Measurements from ENCODE around the gene ZNF423.

The ZNF423 gene

DNA sequence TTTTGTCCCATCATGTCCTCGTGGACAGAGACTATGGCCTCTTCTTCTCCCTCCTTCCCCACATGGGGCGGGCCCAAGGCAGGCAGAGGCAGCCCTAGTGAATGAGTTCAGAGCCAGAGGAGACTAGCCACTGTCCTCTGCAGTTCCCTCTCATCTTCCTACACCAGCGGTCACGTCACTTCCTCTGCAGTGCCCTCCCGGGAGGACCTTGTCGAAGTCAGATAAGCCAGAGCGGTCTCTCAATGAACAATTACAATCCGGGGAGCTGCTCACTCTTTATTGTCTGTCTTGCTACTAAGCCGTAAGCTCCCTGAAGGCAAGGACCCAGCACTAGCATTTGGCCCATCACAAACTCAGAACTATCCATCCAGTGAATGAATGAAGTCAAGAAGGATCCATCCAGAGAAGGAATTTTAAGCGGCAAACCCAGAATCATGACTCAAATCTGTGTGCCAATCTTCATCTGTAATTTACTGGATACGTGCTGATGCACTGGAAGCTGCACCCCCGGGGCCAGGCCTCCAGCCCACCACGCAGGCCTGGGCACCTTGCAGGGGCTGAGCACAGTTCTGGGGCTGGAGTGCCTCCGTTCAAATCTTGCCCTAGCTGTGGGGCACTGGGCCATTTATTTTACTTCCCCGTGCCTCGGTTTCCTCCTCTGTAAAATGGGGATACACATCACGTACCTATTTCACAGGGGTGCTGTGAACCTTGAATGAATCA is 18.1 kb downstream of the ZNF423 start:
- no peak for TF ChIP-seq Cebpa-rat (IDR thresholded peaks at IDR 0.05)
- Histone ChIP-seq H3K4me2 (peak overlapping the region; percentile 99), H3K9me3 (no peaks in the 10 kb centered on the region), H4K20me1 (no peaks in the 10 kb centered on the region), H3K9ac (peak overlapping the region; percentile 93), H3K36me3 (no peaks in the 10 kb centered on the region), H3K27me3 (no peaks in the 10 kb centered on the region), H3K4me1 (peaks cover 91% of the 10 kb centered on the region), H3K4me3 (peak overlapping the region; percentile 64), H3K27ac (peak overlapping the region; percentile 99)

DNA sequence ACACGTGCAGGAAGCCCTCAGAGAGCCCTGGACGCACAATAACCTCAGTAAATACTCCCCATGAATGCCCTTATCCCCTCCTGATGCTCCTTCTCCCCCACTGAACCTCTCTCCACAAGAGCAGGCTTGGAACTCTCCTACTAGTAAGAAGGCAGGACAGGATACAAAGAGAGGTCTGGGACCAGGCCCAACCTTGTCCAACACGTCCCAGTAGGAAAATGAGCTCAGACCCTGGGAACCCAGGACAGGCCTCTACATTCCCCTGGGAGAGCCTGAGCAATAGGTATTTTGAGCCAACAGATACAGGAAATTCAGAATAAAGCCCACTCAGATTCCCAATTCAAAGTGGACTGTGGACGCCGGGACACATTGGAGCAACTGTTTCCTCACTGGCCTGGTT is 19.2 kb downstream of the ZNF423 start:
- Histone ChIP-seq H3K4me1 (peaks cover 92% of the 10 kb centered on the region), H3K4me2 (peak overlapping the region; percentile 99)

DNA sequence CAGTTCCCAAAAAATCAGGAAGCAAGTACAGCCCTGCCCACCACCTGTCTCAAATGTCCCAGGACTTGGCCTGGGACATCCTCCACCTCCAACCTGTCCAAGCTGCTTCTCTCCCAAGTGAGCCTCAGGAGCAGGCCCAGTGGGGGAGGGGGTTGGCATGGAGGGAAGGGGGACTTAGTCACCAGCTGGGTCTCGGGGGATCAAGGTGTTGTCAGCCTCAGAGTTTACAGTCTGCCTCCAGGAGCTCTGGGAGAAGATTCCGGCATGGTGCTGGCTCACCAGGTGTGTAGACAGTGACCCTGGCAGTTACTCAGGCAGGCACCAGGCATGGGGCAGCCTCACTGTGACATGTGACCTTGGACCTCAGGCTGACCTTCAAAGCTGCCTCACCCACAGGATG is 19.7 kb downstream of the ZNF423 start:
- Histone ChIP-seq H4K20me1 (no peaks in the 10 kb centered on the region), H3K27ac (peak overlapping the region; percentile 99), H3K9me3 (no peaks in the 10 kb centered on the region), H3K9ac (peak overlapping the region; percentile 93), H3K4me3 (peak overlapping the region; percentile 49), H3K27me3 (no peaks in the 10 kb centered on the region), H3K4me2 (peak overlapping the region; percentile 99), H3K36me3 (no peaks in the 10 kb centered on the region), H3K4me1 (peaks cover 92% of the 10 kb centered on the region)
- TF ChIP-seq Cebpa-rat (IDR thresholded peaks at IDR 0.05): no peak

More for the DNA sequence above, 19.2 kb downstream of the ZNF423 start:
- Histone ChIP-seq H3K9me3 (no peaks in the 10 kb centered on the region), H3K4me3 (peak overlapping the region; percentile 34; the same call in 1 of the 2 replicates), H3K27ac (peak overlapping the region; percentile 99), H3K27me3 (no peaks in the 10 kb centered on the region), H4K20me1 (no peaks in the 10 kb centered on the region), H3K9ac (peak overlapping the region; percentile 93), H3K36me3 (no peaks in the 10 kb centered on the region)
- TF ChIP-seq Cebpa-rat (IDR thresholded peaks at IDR 0.05): no peak

DNA sequence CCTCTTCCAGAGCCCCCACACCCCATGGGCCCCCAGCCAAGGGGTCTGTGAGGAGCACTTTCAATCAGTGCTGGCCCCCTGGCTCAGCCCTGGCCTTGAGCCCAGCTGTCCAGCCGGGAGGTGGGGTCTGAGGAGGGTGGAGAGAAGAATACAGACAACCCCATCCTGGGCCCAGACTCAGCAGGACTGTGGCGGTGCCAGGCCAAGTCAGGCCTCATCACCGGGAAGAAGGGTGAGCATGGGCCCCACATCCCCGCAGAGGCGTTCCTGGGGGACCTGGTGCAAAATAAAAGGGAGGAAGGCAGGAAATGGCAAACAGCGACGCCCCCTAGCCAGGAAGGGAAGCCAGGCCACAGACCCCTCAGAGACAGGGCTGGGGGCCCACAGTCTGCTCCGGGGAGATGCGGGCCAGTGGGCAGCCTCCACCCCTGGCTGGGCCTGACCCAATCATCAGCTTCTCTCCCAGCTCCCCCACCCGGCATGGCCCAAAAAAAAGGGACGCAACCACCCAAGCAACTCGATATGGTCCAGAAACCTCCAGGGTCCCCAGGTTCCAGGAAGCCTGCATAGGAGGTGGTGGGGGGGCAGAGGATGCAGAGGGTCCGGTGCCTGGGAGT is 20.6 kb downstream of the ZNF423 start:
- TF ChIP-seq Cebpa-rat (IDR thresholded peaks at IDR 0.05): no peak
- H4K20me1 ChIP-seq: no peaks in the 10 kb centered on the region
- H3K9me3 ChIP-seq: no peaks in the 10 kb centered on the region
- peaks cover 92% of the 10 kb centered on the region for H3K4me1 ChIP-seq
- H3K4me3 ChIP-seq: peak overlapping the region; percentile 62
- no peaks in the 10 kb centered on the region for H3K36me3 ChIP-seq
- peak overlapping the region; percentile 99 for H3K27ac ChIP-seq
- peak overlapping the region; percentile 93 for H3K9ac ChIP-seq
- H3K27me3 ChIP-seq: no peaks in the 10 kb centered on the region
- H3K4me2 ChIP-seq: peak overlapping the region; percentile 99

DNA sequence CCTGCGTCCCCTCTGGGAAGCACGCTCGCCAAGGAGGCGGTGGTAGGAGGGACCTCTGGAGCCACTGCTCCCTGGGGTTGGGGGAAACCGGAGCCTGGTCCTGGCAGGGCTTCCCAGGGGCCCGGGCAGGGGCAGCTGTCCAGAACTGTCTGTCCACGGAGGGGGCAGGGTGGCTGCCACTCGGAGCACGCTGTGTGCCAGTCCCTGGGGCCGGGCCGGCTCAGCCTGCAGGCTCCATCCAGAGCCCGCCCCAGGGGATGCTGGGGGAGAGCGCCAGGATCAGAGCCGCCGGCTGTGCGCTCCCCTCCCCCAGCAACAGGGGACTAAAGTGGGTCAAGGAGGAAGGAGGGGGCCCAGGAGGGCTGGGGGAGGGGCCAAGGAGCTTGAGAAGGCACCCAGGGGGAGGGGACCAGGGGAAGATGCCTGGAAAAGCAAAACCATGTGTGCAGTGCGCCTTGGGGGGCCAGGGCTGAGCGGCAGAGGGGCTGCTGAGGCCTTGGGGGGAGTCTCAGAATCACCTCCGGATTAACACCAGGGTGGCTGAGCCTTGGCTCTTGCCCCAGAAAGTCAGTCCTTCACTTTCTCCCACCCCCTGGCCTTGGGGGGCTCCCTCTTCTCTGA is 21.3 kb downstream of the ZNF423 start:
- Histone ChIP-seq H3K9me3 (no peaks in the 10 kb centered on the region), H3K4me1 (peaks cover 91% of the 10 kb centered on the region), H3K4me3 (peak overlapping the region; percentile 62), H3K27me3 (no peaks in the 10 kb centered on the region), H4K20me1 (no peaks in the 10 kb centered on the region), H3K4me2 (peak overlapping the region; percentile 99), H3K9ac (peak overlapping the region; percentile 93), H3K36me3 (no peaks in the 10 kb centered on the region), H3K27ac (peak overlapping the region; percentile 99)
- TF ChIP-seq Cebpa-rat (IDR thresholded peaks at IDR 0.05): no peak

DNA sequence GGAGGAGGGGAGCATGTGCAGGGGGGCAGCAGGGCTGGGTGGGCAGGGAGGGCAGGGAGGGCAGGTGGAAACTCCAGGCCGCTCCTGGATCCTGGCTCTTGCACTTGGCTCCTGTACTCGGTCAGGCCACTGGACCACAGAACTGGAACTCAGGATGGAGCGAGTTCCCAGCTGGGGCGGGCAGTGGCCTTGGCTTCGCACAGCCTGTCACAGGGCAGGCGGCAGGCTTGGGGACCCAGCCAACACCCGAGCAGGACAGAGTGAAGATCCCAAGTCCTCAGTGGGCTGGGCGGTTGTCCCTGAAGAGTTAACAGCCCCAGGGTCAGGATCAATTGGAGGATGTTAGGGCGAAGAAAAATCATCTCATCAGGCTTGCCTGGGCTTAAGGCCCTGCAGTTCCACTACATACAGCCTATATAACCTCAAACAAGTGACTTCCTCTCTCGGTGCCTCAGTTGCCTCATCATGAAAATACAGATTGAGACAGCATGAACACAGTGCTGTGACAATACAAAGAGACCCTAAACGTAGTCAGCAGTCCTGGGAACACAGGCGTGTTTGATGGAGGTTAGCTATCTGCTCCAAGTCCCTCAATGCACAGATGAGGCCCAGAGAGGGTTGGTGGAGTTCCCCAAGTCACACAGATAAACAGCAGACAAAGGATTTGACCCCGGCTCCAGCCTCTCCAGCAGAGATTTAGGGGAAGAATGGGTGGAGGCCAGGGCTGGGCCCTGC is 21.9 kb downstream of the ZNF423 start:
- peak overlapping the region; percentile 99 for H3K4me2 ChIP-seq
- H3K27ac ChIP-seq: peak overlapping the region; percentile 99
- peaks cover 91% of the 10 kb centered on the region for H3K4me1 ChIP-seq
- H3K4me3 ChIP-seq: peak overlapping the region; percentile 62
- peak overlapping the region; percentile 93 for H3K9ac ChIP-seq
- no peaks in the 10 kb centered on the region for H3K9me3 ChIP-seq
- H4K20me1 ChIP-seq: no peaks in the 10 kb centered on the region
- no peak for TF ChIP-seq Cebpa-rat (IDR thresholded peaks at IDR 0.05)
- H3K36me3 ChIP-seq: no peaks in the 10 kb centered on the region
- H3K27me3 ChIP-seq: no peaks in the 10 kb centered on the region

DNA sequence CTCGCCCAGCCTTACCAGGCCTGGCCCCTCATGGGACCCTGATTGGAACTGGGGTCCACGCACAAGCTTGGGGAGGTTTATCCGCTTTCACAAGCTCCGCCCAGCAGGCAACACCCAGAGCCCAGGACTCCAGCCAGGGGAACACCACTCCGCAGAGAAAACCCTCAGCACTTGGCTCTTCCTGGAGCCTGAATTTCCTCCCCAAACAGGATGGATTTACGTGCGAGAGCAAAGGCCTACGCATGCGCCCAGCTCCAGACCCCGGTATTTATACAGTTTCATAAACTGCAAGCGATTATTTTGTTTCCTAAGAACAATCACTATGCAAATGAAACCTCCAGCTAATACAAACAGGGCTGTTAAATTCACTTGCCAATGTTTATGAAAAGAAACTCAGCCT is 22.8 kb downstream of the ZNF423 start:
- H3K4me1 ChIP-seq: peaks cover 91% of the 10 kb centered on the region
- TF ChIP-seq Cebpa-rat (IDR thresholded peaks at IDR 0.05): no peak
- no peaks in the 10 kb centered on the region for H4K20me1 ChIP-seq
- H3K9ac ChIP-seq: no peak overlapping the region; the same call in 1 of the 2 replicates
- H3K4me3 ChIP-seq: no peak overlapping the region
- peak overlapping the region; percentile 76 for H3K27ac ChIP-seq
- H3K27me3 ChIP-seq: no peaks in the 10 kb centered on the region
- H3K4me2 ChIP-seq: peak overlapping the region; percentile 99
- no peaks in the 10 kb centered on the region for H3K9me3 ChIP-seq
- H3K36me3 ChIP-seq: no peaks in the 10 kb centered on the region

DNA sequence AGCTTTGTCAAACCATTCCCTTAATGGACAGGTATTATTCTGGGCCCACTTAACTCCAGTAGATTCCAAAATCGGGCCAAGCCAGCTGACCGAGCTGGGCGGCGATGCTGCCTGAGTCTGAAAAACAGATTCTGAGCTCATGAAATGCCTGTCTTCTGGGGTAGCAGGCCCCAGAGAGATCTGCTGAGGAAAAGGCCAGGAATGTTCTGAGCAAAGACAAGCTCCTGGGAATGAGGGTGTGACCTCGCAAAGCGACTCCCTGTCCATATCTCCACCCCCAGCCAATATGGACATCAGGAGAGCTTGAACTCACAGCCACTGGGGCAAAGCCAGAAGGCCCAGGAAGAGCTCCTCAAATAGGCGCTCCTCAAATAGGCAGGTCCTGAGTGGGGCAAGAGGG is 23.7 kb downstream of the ZNF423 start:
- H4K20me1 ChIP-seq: no peaks in the 10 kb centered on the region
- H3K9ac ChIP-seq: no peak overlapping the region
- H3K4me2 ChIP-seq: peak overlapping the region; percentile 99
- H3K4me1 ChIP-seq: peaks cover 91% of the 10 kb centered on the region
- H3K9me3 ChIP-seq: no peaks in the 10 kb centered on the region
- no peaks in the 10 kb centered on the region for H3K27me3 ChIP-seq
- peak overlapping the region; percentile 76 for H3K27ac ChIP-seq
- H3K4me3 ChIP-seq: no peak overlapping the region
- no peak for TF ChIP-seq Cebpa-rat (IDR thresholded peaks at IDR 0.05)
- no peaks in the 10 kb centered on the region for H3K36me3 ChIP-seq

DNA sequence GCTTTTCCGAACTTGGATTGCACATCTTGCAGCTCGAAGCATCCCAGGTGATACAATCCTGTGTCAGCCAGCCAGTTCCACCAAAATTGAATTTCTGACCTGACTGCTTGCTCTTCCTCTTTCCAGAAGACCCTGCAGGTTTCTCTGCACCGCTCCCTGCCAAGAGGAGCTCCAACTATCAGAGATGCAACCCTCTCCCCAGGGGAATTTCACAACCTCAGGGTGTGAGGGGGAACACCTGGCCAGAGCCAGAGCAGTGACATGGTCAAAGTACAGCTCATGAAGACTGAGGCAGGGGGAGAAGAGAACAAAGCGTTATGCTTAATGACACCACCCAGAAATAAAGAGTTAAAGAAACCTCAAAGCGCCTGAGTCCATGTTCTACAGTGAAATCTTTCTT is 25.0 kb downstream of the ZNF423 start:
- Histone ChIP-seq H3K4me1 (peaks cover 91% of the 10 kb centered on the region), H3K9ac (no peak overlapping the region), H3K36me3 (no peaks in the 10 kb centered on the region), H3K9me3 (no peaks in the 10 kb centered on the region), H3K27ac (peak overlapping the region; percentile 76; the same call in 1 of the 2 replicates), H4K20me1 (no peaks in the 10 kb centered on the region), H3K27me3 (no peaks in the 10 kb centered on the region), H3K4me2 (peak overlapping the region; percentile 99), H3K4me3 (no peak overlapping the region)
- peak; percentile 29; the same call in 1 of the 2 replicates for TF ChIP-seq Cebpa-rat (IDR thresholded peaks at IDR 0.05)

All from BLaER1 (cell line).